ENCODE results near the gene WASF3. TPM values are rescaled to one million over a fixed set of nuclear protein-coding genes. Genes with fewer than 3 reads are reported as not detected.

Gene WASF3
- total and polyA plus RNA-seq, 2 experiments from 2014 or later, result 17.3 to 34.5 TPM

- Histone ChIP-seq H3K4me1 (ENCODE audit: low read depth) (no peaks in the 10 kb centered on the region), H3K4me3 (no peak overlapping the region), H3K27ac (no peak overlapping the region), H3K27me3 (no peaks in the 10 kb centered on the region), H3K9me3 (ENCODE audit: low read depth) (no peaks in the 10 kb centered on the region), H3K36me3 (no peaks in the 10 kb centered on the region)
- DNase-seq (ENCODE audit: low read depth in 1 of 2, low spot score in 1 of 2), result no peak
- no peak for TF ChIP-seq CTCF (IDR thresholded peaks at IDR 0.05; ENCODE audit: low read depth, low read length)
Measured at GRCh38 chr13:26709461-26709860, 152.0 kb downstream of the WASF3 start.

DNA sequence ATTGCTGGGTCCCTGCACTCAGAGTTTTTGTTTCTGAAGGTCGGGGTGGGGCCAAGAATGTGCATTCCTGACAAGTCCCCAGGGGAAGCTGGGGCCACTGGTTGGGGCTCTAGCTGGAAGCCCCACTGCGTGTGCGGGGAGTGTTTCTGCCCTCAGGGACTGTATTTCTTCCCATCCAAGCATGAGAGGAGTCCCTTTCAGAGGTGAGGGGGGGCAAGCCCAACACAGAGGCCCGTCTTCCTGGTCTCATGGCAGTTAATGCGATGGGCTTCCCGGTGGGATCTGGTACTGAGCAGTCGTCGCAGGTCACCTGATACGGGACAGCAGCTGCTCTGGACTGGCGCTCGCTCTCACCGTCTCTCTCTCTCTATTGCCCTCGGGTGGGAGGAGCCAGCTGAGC, 152.7 kb downstream of the WASF3 start:
- H3K4me3 ChIP-seq, result no peak overlapping the region
- H3K4me1 ChIP-seq (ENCODE audit: low read depth), result no peaks in the 10 kb centered on the region
- no peak overlapping the region for H3K27ac ChIP-seq
- DNase-seq (ENCODE audit: low read depth in 1 of 2, low spot score in 1 of 2), result no peak
- H3K9me3 ChIP-seq (ENCODE audit: low read depth), result no peaks in the 10 kb centered on the region
- no peak for TF ChIP-seq CTCF (IDR thresholded peaks at IDR 0.05; ENCODE audit: low read depth, low read length)
- no peaks in the 10 kb centered on the region for H3K27me3 ChIP-seq
- H3K36me3 ChIP-seq, result no peaks in the 10 kb centered on the region

- H3K27me3 ChIP-seq, result no peaks in the 10 kb centered on the region
- H3K36me3 ChIP-seq, result no peaks in the 10 kb centered on the region
- H3K9me3 ChIP-seq (ENCODE audit: low read depth), result no peaks in the 10 kb centered on the region
- TF ChIP-seq CTCF (IDR thresholded peaks at IDR 0.05; ENCODE audit: low read depth, low read length), result no peak
- H3K4me3 ChIP-seq, result no peak overlapping the region
- H3K27ac ChIP-seq, result no peak overlapping the region
- no peaks in the 10 kb centered on the region for H3K4me1 ChIP-seq (ENCODE audit: low read depth)
- no peak for DNase-seq (ENCODE audit: low read depth in 1 of 2, low spot score in 1 of 2)
Measured at GRCh38 chr13:26711211-26711610, 153.7 kb downstream of the WASF3 start.

DNA sequence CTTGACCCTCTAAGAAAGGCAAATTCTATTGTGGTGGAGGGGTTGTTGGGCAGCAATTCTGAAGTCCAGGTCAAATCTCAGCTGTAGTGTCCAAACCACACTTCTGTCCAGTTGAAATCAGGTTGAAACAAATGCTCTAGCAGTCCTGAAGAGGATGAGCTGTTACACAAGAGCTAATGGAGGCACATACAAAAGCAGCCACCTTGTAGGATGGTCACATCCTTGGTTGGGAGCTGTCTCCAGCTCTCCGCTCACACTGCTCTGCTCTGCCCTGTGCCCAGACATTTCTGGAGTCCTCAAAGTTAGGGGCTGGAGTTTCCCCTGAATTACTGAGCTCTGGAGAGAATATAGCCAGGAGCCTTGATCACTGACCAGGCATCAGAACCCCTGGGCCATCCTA, 155.9 kb downstream of the WASF3 start:
- no peak for TF ChIP-seq CTCF (IDR thresholded peaks at IDR 0.05; ENCODE audit: low read depth, low read length)
- H3K4me3 ChIP-seq, result no peak overlapping the region
- H3K4me1 ChIP-seq (ENCODE audit: low read depth), result no peaks in the 10 kb centered on the region
- H3K27me3 ChIP-seq, result no peaks in the 10 kb centered on the region
- H3K27ac ChIP-seq, result no peak overlapping the region
- no peaks in the 10 kb centered on the region for H3K36me3 ChIP-seq
- no peak for DNase-seq (ENCODE audit: low read depth in 1 of 2, low spot score in 1 of 2)
- no peaks in the 10 kb centered on the region for H3K9me3 ChIP-seq (ENCODE audit: low read depth)

DNA sequence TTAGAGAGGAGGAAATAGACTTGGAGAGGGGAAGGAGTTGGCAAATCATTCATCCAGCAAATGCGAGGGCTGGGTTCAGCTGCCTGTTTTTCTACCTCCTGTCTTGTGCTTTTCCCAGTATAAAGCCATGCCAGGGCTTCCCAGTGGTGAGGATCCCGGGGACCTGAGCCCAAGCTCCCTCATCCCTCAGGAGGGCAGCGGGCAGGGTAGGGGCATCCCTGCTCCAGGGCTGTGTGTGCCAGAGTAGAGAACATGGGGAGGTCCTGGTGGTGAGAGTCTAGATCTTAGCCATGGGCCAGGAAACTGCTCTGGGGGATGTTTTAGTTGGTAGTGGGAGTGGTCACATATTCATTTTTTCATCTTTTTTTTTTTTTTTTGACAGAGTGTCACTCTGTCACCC, 159.5 kb downstream of the WASF3 start:
- Histone ChIP-seq H3K27ac (no peak overlapping the region), H3K4me1 (ENCODE audit: low read depth) (no peaks in the 10 kb centered on the region), H3K4me3 (no peak overlapping the region), H3K9me3 (ENCODE audit: low read depth) (no peaks in the 10 kb centered on the region), H3K27me3 (no peaks in the 10 kb centered on the region), H3K36me3 (no peaks in the 10 kb centered on the region)
- TF ChIP-seq CTCF (IDR thresholded peaks at IDR 0.05; ENCODE audit: low read depth, low read length), result no peak
- DNase-seq (ENCODE audit: low read depth in 1 of 2, low spot score in 1 of 2), result no peak

GRCh38 chr13:26718146-26718545, 160.7 kb downstream of the WASF3 start:
- no peak overlapping the region for H3K4me3 ChIP-seq
- H3K27ac ChIP-seq, result no peak overlapping the region
- no peak for TF ChIP-seq CTCF (IDR thresholded peaks at IDR 0.05; ENCODE audit: low read depth, low read length)
- H3K9me3 ChIP-seq (ENCODE audit: low read depth), result no peaks in the 10 kb centered on the region
- H3K4me1 ChIP-seq (ENCODE audit: low read depth), result no peaks in the 10 kb centered on the region
- no peaks in the 10 kb centered on the region for H3K27me3 ChIP-seq
- no peak for DNase-seq (ENCODE audit: low read depth in 1 of 2, low spot score in 1 of 2)
- no peaks in the 10 kb centered on the region for H3K36me3 ChIP-seq
